Measurements from ENCODE around the gene ANKRD33B.

- TF ChIP-seq ZFX (CRISPR knock-in tag; IDR thresholded peaks at IDR 0.05) (no peak), GATA2 (CRISPR knock-in tag; IDR thresholded peaks at IDR 0.05) (no peak), IRF2 (CRISPR knock-in tag; IDR thresholded peaks at IDR 0.05) (no peak), PCBP1 (IDR thresholded peaks at IDR 0.05; ENCODE audit: low read depth, low read length, poor library complexity, severe bottlenecking) (no peak)
Observed at GRCh38 chr5:10634562-10634961, 70.7 kb downstream of the ANKRD33B start.

All from K562 (cell line).